ENCODE results near the gene AMPH. TPM values are rescaled to one million over a fixed set of nuclear protein-coding genes. Genes with fewer than 3 reads are reported as not detected.

The AMPH gene
- total and polyA plus RNA-seq, 9 of the 15 experiments (the other 6 are each of a cell fraction or from before 2014, with no cell fraction given): 0.03 to 0.35 TPM; not detected in 7

DNA sequence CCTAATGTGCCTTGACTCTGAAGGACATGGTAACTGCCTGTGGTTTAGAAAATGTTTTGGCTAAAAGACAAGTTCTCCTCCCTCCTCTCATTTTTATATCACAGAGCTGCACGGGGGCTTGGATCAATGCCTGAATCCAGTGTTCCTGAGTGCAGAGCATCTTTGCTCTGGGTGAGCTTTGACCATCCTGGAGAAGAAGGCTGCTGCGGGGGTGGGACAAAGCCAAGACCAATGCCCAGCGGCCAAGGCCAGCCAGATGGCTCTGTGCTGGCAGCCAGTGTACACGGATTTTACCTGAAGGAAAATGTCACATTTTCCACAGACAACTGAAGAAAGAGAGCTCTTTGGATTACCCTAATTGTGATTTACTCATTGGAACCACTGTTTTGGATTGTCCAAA, 255.7 kb downstream of the AMPH start (continued):
- no peak for TF ChIP-seq ARNT (IDR thresholded peaks at IDR 0.05)
- TF ChIP-seq, protein P1, sequence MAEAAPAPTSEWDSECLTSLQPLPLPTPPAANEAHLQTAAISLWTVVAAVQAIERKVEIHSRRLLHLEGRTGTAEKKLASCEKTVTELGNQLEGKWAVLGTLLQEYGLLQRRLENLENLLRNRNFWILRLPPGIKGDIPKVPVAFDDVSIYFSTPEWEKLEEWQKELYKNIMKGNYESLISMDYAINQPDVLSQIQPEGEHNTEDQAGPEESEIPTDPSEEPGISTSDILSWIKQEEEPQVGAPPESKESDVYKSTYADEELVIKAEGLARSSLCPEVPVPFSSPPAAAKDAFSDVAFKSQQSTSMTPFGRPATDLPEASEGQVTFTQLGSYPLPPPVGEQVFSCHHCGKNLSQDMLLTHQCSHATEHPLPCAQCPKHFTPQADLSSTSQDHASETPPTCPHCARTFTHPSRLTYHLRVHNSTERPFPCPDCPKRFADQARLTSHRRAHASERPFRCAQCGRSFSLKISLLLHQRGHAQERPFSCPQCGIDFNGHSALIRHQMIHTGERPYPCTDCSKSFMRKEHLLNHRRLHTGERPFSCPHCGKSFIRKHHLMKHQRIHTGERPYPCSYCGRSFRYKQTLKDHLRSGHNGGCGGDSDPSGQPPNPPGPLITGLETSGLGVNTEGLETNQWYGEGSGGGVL (CRISPR knock-in tag; IDR thresholded peaks at IDR 0.05): no peak
- TF ChIP-seq, protein P2, sequence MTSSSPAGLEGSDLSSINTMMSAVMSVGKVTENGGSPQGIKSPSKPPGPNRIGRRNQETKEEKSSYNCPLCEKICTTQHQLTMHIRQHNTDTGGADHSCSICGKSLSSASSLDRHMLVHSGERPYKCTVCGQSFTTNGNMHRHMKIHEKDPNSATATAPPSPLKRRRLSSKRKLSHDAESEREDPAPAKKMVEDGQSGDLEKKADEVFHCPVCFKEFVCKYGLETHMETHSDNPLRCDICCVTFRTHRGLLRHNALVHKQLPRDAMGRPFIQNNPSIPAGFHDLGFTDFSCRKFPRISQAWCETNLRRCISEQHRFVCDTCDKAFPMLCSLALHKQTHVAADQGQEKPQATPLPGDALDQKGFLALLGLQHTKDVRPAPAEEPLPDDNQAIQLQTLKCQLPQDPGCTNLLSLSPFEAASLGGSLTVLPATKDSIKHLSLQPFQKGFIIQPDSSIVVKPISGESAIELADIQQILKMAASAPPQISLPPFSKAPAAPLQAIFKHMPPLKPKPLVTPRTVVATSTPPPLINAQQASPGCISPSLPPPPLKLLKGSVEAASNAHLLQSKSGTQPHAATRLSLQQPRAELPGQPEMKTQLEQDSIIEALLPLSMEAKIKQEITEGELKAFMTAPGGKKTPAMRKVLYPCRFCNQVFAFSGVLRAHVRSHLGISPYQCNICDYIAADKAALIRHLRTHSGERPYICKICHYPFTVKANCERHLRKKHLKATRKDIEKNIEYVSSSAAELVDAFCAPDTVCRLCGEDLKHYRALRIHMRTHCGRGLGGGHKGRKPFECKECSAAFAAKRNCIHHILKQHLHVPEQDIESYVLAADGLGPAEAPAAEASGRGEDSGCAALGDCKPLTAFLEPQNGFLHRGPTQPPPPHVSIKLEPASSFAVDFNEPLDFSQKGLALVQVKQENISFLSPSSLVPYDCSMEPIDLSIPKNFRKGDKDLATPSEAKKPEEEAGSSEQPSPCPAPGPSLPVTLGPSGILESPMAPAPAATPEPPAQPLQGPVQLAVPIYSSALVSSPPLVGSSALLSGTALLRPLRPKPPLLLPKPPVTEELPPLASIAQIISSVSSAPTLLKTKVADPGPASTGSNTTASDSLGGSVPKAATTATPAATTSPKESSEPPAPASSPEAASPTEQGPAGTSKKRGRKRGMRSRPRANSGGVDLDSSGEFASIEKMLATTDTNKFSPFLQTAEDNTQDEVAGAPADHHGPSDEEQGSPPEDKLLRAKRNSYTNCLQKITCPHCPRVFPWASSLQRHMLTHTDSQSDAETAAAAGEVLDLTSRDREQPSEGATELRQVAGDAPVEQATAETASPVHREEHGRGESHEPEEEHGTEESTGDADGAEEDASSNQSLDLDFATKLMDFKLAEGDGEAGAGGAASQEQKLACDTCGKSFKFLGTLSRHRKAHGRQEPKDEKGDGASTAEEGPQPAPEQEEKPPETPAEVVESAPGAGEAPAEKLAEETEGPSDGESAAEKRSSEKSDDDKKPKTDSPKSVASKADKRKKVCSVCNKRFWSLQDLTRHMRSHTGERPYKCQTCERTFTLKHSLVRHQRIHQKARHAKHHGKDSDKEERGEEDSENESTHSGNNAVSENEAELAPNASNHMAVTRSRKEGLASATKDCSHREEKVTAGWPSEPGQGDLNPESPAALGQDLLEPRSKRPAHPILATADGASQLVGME (CRISPR knock-in tag; IDR thresholded peaks at IDR 0.05): no peak
- TF ChIP-seq SREBF1 (IDR thresholded peaks at IDR 0.05; ENCODE audit: borderline replicate concordance, low read depth, low read length): no peak
- TF ChIP-seq, protein P3, sequence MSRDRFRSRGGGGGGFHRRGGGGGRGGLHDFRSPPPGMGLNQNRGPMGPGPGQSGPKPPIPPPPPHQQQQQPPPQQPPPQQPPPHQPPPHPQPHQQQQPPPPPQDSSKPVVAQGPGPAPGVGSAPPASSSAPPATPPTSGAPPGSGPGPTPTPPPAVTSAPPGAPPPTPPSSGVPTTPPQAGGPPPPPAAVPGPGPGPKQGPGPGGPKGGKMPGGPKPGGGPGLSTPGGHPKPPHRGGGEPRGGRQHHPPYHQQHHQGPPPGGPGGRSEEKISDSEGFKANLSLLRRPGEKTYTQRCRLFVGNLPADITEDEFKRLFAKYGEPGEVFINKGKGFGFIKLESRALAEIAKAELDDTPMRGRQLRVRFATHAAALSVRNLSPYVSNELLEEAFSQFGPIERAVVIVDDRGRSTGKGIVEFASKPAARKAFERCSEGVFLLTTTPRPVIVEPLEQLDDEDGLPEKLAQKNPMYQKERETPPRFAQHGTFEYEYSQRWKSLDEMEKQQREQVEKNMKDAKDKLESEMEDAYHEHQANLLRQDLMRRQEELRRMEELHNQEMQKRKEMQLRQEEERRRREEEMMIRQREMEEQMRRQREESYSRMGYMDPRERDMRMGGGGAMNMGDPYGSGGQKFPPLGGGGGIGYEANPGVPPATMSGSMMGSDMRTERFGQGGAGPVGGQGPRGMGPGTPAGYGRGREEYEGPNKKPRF (IDR thresholded peaks at IDR 0.05; ENCODE audit: low read depth, low read length): no peak
- no peak for TF ChIP-seq CBFA2T3 (IDR thresholded peaks at IDR 0.05)

All from K562 (cell line).